K562 (cell line): ENCODE data around the gene SNX18. TPM values are rescaled to one million over a fixed set of nuclear protein-coding genes. Genes with fewer than 3 reads are reported as not detected.

Experiments used
- ATAC-seq: fragments of 200-7000 bp; cut with Tn5 transposase; 3 replicates; pipeline ENCODE4 v1.9.1; 2020; ENCODE audit warnings: moderate library complexity
- BruUV-seq: library from RNA; stranded (reverse); fragments of 400-500 nt; replicated peaks from 2 replicates; lab custom pipeline; 2021; lab: Mats Ljungman, UMichigan
- CTCF ChIA-PET: fragments of 300-600 bp; formaldehyde crosslinking; extraction: SDS; loops from one replicate; lab custom pipeline; 2021; ENCODE audit warnings: low intra/inter-chr PET ratio; lab: Yijun Ruan, JAX
- POLR2A ChIA-PET: fragments of 300-600, 350-650 bp; sonication (Branson Sonifier 250); formaldehyde crosslinking; extraction: SDS; loops from one replicate; lab custom pipeline; 2021; ENCODE audit warnings: antibody characterized with exemption, inconsistent platforms; lab: Yijun Ruan, JAX
- DNase-seq, 4 experiments: peaks; one replicate each; pipeline versions ENCODE4 v3.0.0 to v3.0.0-alpha.2; 2011 to 2018; ENCODE audit warnings: low spot score in 3 of 4, mixed read lengths in 3 of 4; ENCODE audit errors: extremely low read depth in 1 of 4
- FAIRE-seq: peaks from 2 replicates; lab custom pipeline; 2011; peaks lifted over from hg19 to GRCh38; lab: Jason Lieb, UNC
- H2AFZ ChIP-seq: 2 replicates; pipeline ENCODE4 v1.6.0; 2011; ENCODE audit warnings: low read depth, low read length, control low read depth, inconsistent platforms
- H3K27ac ChIP-seq: fragments of 200-600 bp; 3 replicates; pipeline ENCODE4 v1.8.0; 2011; ENCODE audit warnings: low read depth, mild to moderate bottlenecking, control low read depth, inconsistent platforms, low read length, moderate library complexity, mixed read lengths; ENCODE audit errors: extremely low read depth
- H3K27me3 ChIP-seq, 2 experiments: fragments of 300-600 bp in 1 of 2; 2 replicates in 1 of 2; 3 replicates in 1 of 2; pipeline versions ENCODE4 v1.6.0 to v1.8.0; 2011; ENCODE audit warnings: inconsistent platforms in 2 of 2, low read length in 2 of 2, mild to moderate bottlenecking in 1 of 2, mixed read lengths in 1 of 2, moderate library complexity in 1 of 2; ENCODE audit not compliant: control insufficient read depth in 2 of 2, insufficient read depth in 2 of 2
- H3K36me3 ChIP-seq: fragments of 300-600 bp; 3 replicates; pipeline ENCODE4 v1.8.0; 2011; ENCODE audit warnings: mild to moderate bottlenecking, low read length, inconsistent platforms; ENCODE audit not compliant: control insufficient read depth, insufficient read depth
- H3K4me1 ChIP-seq, 2 experiments: fragments of 200-600 bp in 1 of 2; replicated peaks in 1 of 2; 2 replicates in 1 of 2; 3 replicates in 1 of 2; pipeline versions ENCODE4 v1.5.1 to v1.8.0; 2011; ENCODE audit warnings: inconsistent platforms in 2 of 2, low read length in 2 of 2, mild to moderate bottlenecking in 1 of 2, mixed read lengths in 1 of 2, moderate library complexity in 1 of 2; ENCODE audit not compliant: control insufficient read depth in 2 of 2, insufficient read depth in 2 of 2
- H3K4me2 ChIP-seq: 2 replicates; pipeline ENCODE4 v1.6.1; 2011; ENCODE audit warnings: low read length, control low read depth, inconsistent platforms, mixed read lengths; ENCODE audit not compliant: insufficient read depth
- H3K4me3 ChIP-seq: fragments of 200-600 bp; sonication (generic), shearing (Covaris generic); 2 replicates; pipeline ENCODE4 v1.5.1; 2016; ENCODE audit warnings: control low read depth, inconsistent platforms
- H3K79me2 ChIP-seq: fragments of 200-600 bp; 3 replicates; pipeline ENCODE4 v1.8.0; 2011; ENCODE audit warnings: low read length, inconsistent platforms; ENCODE audit not compliant: control insufficient read depth, insufficient read depth
- H3K9ac ChIP-seq, 2 experiments: 2 replicates each; pipeline versions ENCODE4 v1.6.0 to v1.6.1; 2011; ENCODE audit warnings: low read depth in 2 of 2, low read length in 2 of 2, control low read depth in 1 of 2, inconsistent platforms in 1 of 2, mild to moderate bottlenecking in 1 of 2, mixed read lengths in 1 of 2; ENCODE audit not compliant: insufficient read depth in 1 of 2
- H3K9me1 ChIP-seq: one replicate; pipeline ENCODE4 v1.6.0; 2011; ENCODE audit warnings: inconsistent platforms, mild to moderate bottlenecking, low read length, moderate library complexity; ENCODE audit not compliant: control insufficient read depth, insufficient read depth
- H3K9me3 ChIP-seq: replicated peaks from 2 replicates; pipeline ENCODE4 v1.5.1; 2011; ENCODE audit warnings: low read depth, low read length, inconsistent platforms; ENCODE audit not compliant: control insufficient read depth, insufficient read depth
- H4K20me1 ChIP-seq: replicated peaks from 2 replicates; pipeline ENCODE4 v1.6.1; 2011; ENCODE audit warnings: low read length, inconsistent platforms, mixed read lengths; ENCODE audit not compliant: control insufficient read depth, insufficient read depth
- ATF3 ChIP-seq, 2 experiments: fragments of 450-650 bp in 1 of 2; sonication (generic) in 1 of 2; formaldehyde crosslinking in 1 of 2; IDR thresholded peaks in 1 of 2; conservative IDR thresholded peaks in 1 of 2; 2 replicates each; pipeline versions ENCODE4 v1.6.1 to v1.8.1; 2016 to 2023; ENCODE audit warnings: mild to moderate bottlenecking in 2 of 2, moderate library complexity in 2 of 2, inconsistent platforms in 1 of 2, missing genetic modification reagents in 1 of 2
- ELF2 ChIP-seq: fragments of 250-450 bp; sonication (Bioruptor Pico); IDR thresholded peaks from 2 replicates; pipeline ENCODE4 v1.5.0; 2021; ENCODE audit warnings: mild to moderate bottlenecking
- ELK3 ChIP-seq: fragments of 450-650 bp; formaldehyde crosslinking; IDR thresholded peaks from 2 replicates; pipeline ENCODE4 v1.4.0; 2020; ENCODE audit warnings: mild to moderate bottlenecking
- FOSL1 ChIP-seq: fragments of 200-800 bp; sonication (Bioruptor generic); conservative IDR thresholded peaks from 2 replicates; pipeline ENCODE4 v1.6.1; 2016; ENCODE audit warnings: missing genetic modification characterization, missing compliant biosample characterization
- MAFG ChIP-seq: fragments of 450-650 bp; conservative IDR thresholded peaks from 2 replicates; pipeline ENCODE4 v1.6.1; 2016; ENCODE audit warnings: missing genetic modification characterization, missing compliant biosample characterization
- TFE3 ChIP-seq: fragments of 450-650 bp; formaldehyde crosslinking; IDR thresholded peaks from 2 replicates; pipeline ENCODE4 v1.4.0; 2020; ENCODE audit warnings: mild to moderate bottlenecking, mixed read lengths
- WGBS: fragments of 100-300 bp; shearing (Covaris generic); methylation state at CpG from one replicate; pipeline ENCODE4 v1.1.6; 2016; ENCODE audit warnings: low coverage, mixed read lengths; ENCODE audit not compliant: insufficient coverage; ENCODE audit errors: missing lambda C conversion rate; 5-methylcytosine and 5-hydroxymethylcytosine counted together
- in situ Hi-C: fragments of 300-500 bp; cut with MboI; formaldehyde crosslinking; loops from 4 replicates; pipeline ENCODE4 v1.15.0; 2018; ENCODE audit warnings: inconsistent platforms, mixed read lengths
- intact Hi-C: fragments of 100-400 bp; cut with micrococcal nuclease; formaldehyde crosslinking; loops from 2 replicates; pipeline ENCODE4 v1.14.2; 2022
- polyA plus RNA-seq, 8 experiments: library from polyadenylated mRNA; depleted of rRNA in 4 of 8; stranded (reverse) in 5 of 8; unstranded in 3 of 8; fragments of >200 nt; fragmentation: Nextera tagmentation in 2 of 8; fragmentation: Illumina TruSeq in 1 of 8; extraction: Ambion mirVana in 2 of 8; extraction: Trizol in 1 of 8; gene quantifications; 2 replicates each; pipeline versions ENCODE4 v1.2.1 to v1.2.3, GENCODE V29; 2011 to 2014; ENCODE audit warnings: inconsistent platforms in 1 of 8, missing spikeins in 1 of 8
- total RNA-seq, 7 experiments: library from RNA; depleted of rRNA in 6 of 7; stranded (reverse); fragments of >200 nt in 6 of 7; fragmentation: Illumina TruSeq in 2 of 7; extraction: Trizol in 2 of 7; gene quantifications; 2 replicates each; pipeline versions ENCODE4 v1.2.1 to v1.2.3, GENCODE V29; 2011 to 2021; ENCODE audit warnings: low replicate concordance in 1 of 7

SNX18 gene
- total and polyA plus RNA-seq, 9 of the 15 experiments (the other 6 are each of a cell fraction or from before 2014, with no cell fraction given): 2.3 to 8.8 (median 6.0) TPM

GRCh38 chr5:54548565-54548964 lies 31.0 kb downstream of the SNX18 start:
- H3K9me3 ChIP-seq: no peaks in the 10 kb centered on the region
- in situ Hi-C loops: no loop called here
- no TSS peak for BruUV-seq
- H3K27ac ChIP-seq: no peak overlapping the region
- H3K9me1 ChIP-seq: no peaks in the 10 kb centered on the region
- no peaks in the 10 kb centered on the region for H3K36me3 ChIP-seq
- H3K4me3 ChIP-seq: no peak overlapping the region
- no peak for DNase-seq
- no peaks in the 10 kb centered on the region for H3K4me1 ChIP-seq
- no peak for ATAC-seq
- intact Hi-C loops: no loop called here
- H3K79me2 ChIP-seq: no peaks in the 10 kb centered on the region
- no peak overlapping the region for H3K9ac ChIP-seq
- WGBS: 11% methylated on average over 2 of the region's 2 CpGs
- no peaks in the 10 kb centered on the region for H3K27me3 ChIP-seq
- no peak overlapping the region for H2AFZ ChIP-seq
- no peaks in the 10 kb centered on the region for H4K20me1 ChIP-seq
- no peak overlapping the region for H3K4me2 ChIP-seq
- no peak for TF ChIP-seq ELF2 (CRISPR knock-in tag)
- TF ChIP-seq ATF3 (IDR thresholded peaks at IDR 0.05): peak; percentile 36; the same call in 1 of the 2 replicates
- no peak for TF ChIP-seq ATF3 (CRISPR knock-in tag; conservative IDR thresholded peaks at IDR 0.05)
- TF ChIP-seq ELK3 (CRISPR knock-in tag): no peak
- peak; percentile 54 for TF ChIP-seq TFE3 (CRISPR knock-in tag)
- no peak for TF ChIP-seq MAFG (tag)
- TF ChIP-seq FOSL1: peak; percentile 82
- TF ChIP-seq, all 486 proteins: peak for 3
- no peak for FAIRE-seq
- ChIA-PET POLR2A (interaction anchor here (1.2 kb wide), 1 partner anchor 11 kb away, joined by 7 read pairs; no protein-coding TSS in a partner anchor), CTCF (no interaction called here)
